Esophagus squamous epithelium (tissue), 5 donors: Measurements from ENCODE around the gene UVSSA. TPM values are rescaled to one million over a fixed set of nuclear protein-coding genes. Genes with fewer than 3 reads are reported as not detected.

Experiments used
- DNase-seq: peaks from one replicate; lab custom pipeline; 2025; lab: John Stamatoyannopoulos, UW
- H3K27ac ChIP-seq, 4 donors: fragments of 200-600 bp; sonication (generic); one replicate each; pipeline ENCODE4 v1.5.1; 2016 to 2019; ENCODE audit warnings: mild to moderate bottlenecking in 1 of 4
- H3K27me3 ChIP-seq, 4 donors: fragments of 200-600 bp; sonication (generic); 1 replicate in 3 of 4; 2 replicates in 1 of 4; pipeline versions ENCODE4 v1.5.1 to v1.6.0; 2017 to 2021; ENCODE audit warnings: antibody characterized with exemption in 1 of 4
- H3K36me3 ChIP-seq, 3 donors: fragments of 200-600 bp; sonication (generic); one replicate each; pipeline ENCODE4 v1.5.1; 2016 to 2019
- H3K4me1 ChIP-seq, 3 donors: fragments of 200-600 bp; sonication (generic); one replicate each; pipeline ENCODE4 v1.5.1; 2017 to 2019
- H3K4me3 ChIP-seq, 4 donors: fragments of 200-600 bp; sonication (generic); 1 replicate in 3 of 4; 2 replicates in 1 of 4; pipeline ENCODE4 v1.5.1; 2016 to 2019; ENCODE audit warnings: mild to moderate bottlenecking in 2 of 4, moderate library complexity in 1 of 4
- H3K9me3 ChIP-seq, 3 donors: fragments of 200-600 bp; sonication (generic); one replicate each; pipeline ENCODE4 v1.5.1; 2016 to 2019
- CTCF ChIP-seq, 6 experiments: fragments of 450-650 bp in 4 of 6; fragments of 200-600 bp in 2 of 6; sonication (generic) in 2 of 6; IDR thresholded peaks; one replicate each; pipeline ENCODE4 v1.5.1; 2016 to 2019; ENCODE audit warnings: antibody characterized with exemption in 6 of 6, mild to moderate bottlenecking in 4 of 6, moderate library complexity in 4 of 6
- POLR2A ChIP-seq, 4 donors: fragments of 450-650 bp; IDR thresholded peaks; one replicate each; pipeline ENCODE4 v1.6.1; 2017; ENCODE audit warnings: antibody characterized with exemption in 4 of 4, mild to moderate bottlenecking in 4 of 4, moderate library complexity in 3 of 4
- WGBS, 2 donors: methylation state at CpG; one replicate each; pipeline ENCODE4 v1.1.5; 2018; 5-methylcytosine and 5-hydroxymethylcytosine counted together
- intact Hi-C: fragments of 100-400 bp; cut with DNase I; formaldehyde crosslinking; loops from one replicate; pipeline ENCODE4 v1.15.0; 2022
- total RNA-seq, 4 donors: library from RNA; depleted of rRNA; stranded (reverse); fragments of >200 nt; gene quantifications; one replicate each; pipeline ENCODE4 v1.1.0, GENCODE V29; 2016
- donor health status: DM: yes; HTN: yes; CAD: no.

Gene UVSSA
- total RNA-seq, 4 donors from 2014 or later = 7.2 to 12.8 (median 11.5) TPM

- peaks cover 0 to 33% (median 20%) of the 10 kb centered on the region in 3 donors for H3K4me1 ChIP-seq
- H3K27ac ChIP-seq = no peak overlapping the region
- H3K9me3 ChIP-seq = no peaks in the 10 kb centered on the region
- no peak for TF ChIP-seq POLR2A (IDR thresholded peaks at IDR 0.05)
- no peak for TF ChIP-seq CTCF (IDR thresholded peaks at IDR 0.05)
- no peaks in the 10 kb centered on the region for H3K36me3 ChIP-seq
- WGBS, 2 donors = 41 to 60% methylated on average over 3 to 5 of the region's 48 CpGs
- H3K4me3 ChIP-seq = no peak overlapping the region
- H3K27me3 ChIP-seq = peaks cover 24 to 99% (median 43%) of the 10 kb centered on the region in 4 donors
- intact Hi-C loops = no loop called here
- no peak for DNase-seq
These were observed 63.7 kb downstream of the UVSSA start for GRCh38 chr4:1410491-1411325.

- DNase-seq = no peak
- TF ChIP-seq POLR2A (IDR thresholded peaks at IDR 0.05) (no peak), CTCF (IDR thresholded peaks at IDR 0.05) (no peak)
- intact Hi-C loops = no loop called here
- Histone ChIP-seq H3K4me1 (peaks cover 0 to 23% (median 12%) of the 10 kb centered on the region in 3 donors), H3K27ac (no peak overlapping the region), H3K9me3 (no peaks in the 10 kb centered on the region), H3K4me3 (no peak overlapping the region), H3K27me3 (peaks cover 16 to 99% (median 44%) of the 10 kb centered on the region in 4 donors), H3K36me3 (no peaks in the 10 kb centered on the region)
- WGBS, 2 donors = 45 to 49% methylated on average over 8 to 11 of the region's 17 CpGs
These were observed 64.7 kb downstream of the UVSSA start for GRCh38 chr4:1411436-1412375.

GRCh38 chr4:1412376-1413203, 65.6 kb downstream of the UVSSA start:
- H3K27ac ChIP-seq = no peak overlapping the region
- H3K4me1 ChIP-seq = peaks cover 0 to 14% (median 3%) of the 10 kb centered on the region in 3 donors
- H3K27me3 ChIP-seq = peaks cover 10 to 99% (median 37%) of the 10 kb centered on the region in 4 donors
- no peaks in the 10 kb centered on the region for H3K36me3 ChIP-seq
- no peak for DNase-seq
- no peak overlapping the region for H3K4me3 ChIP-seq
- intact Hi-C loops = no loop called here
- no peaks in the 10 kb centered on the region for H3K9me3 ChIP-seq
- 52 to 57% methylated on average over 7 to 11 of the region's 15 CpGs for WGBS, 2 donors
- TF ChIP-seq CTCF (IDR thresholded peaks at IDR 0.05) (no peak), POLR2A (IDR thresholded peaks at IDR 0.05) (no peak)

- Histone ChIP-seq H3K27me3 (peaks cover 8 to 99% (median 33%) of the 10 kb centered on the region in 4 donors), H3K9me3 (no peaks in the 10 kb centered on the region), H3K4me3 (no peak overlapping the region), H3K27ac (no peak overlapping the region), H3K36me3 (no peaks in the 10 kb centered on the region), H3K4me1 (peaks cover 0 to 8% (median 0%) of the 10 kb centered on the region in 3 donors)
- WGBS, 2 donors = 53 to 73% methylated on average over 5 to 6 of the region's 16 CpGs
- intact Hi-C loops = no loop called here
- DNase-seq = no peak
- TF ChIP-seq CTCF (IDR thresholded peaks at IDR 0.05) (no peak), POLR2A (IDR thresholded peaks at IDR 0.05) (no peak)
These were observed 66.2 kb downstream of the UVSSA start for GRCh38 chr4:1413204-1413663.
